C1 segment of cervical spinal cord (tissue), 14 donors: ENCODE measurements around the gene ACP5.

Experiments used
- DNase-seq, 14 donors: peaks; one replicate each; lab custom pipeline; 2025; lab: John Stamatoyannopoulos, UW

Gene ACP5

DNA sequence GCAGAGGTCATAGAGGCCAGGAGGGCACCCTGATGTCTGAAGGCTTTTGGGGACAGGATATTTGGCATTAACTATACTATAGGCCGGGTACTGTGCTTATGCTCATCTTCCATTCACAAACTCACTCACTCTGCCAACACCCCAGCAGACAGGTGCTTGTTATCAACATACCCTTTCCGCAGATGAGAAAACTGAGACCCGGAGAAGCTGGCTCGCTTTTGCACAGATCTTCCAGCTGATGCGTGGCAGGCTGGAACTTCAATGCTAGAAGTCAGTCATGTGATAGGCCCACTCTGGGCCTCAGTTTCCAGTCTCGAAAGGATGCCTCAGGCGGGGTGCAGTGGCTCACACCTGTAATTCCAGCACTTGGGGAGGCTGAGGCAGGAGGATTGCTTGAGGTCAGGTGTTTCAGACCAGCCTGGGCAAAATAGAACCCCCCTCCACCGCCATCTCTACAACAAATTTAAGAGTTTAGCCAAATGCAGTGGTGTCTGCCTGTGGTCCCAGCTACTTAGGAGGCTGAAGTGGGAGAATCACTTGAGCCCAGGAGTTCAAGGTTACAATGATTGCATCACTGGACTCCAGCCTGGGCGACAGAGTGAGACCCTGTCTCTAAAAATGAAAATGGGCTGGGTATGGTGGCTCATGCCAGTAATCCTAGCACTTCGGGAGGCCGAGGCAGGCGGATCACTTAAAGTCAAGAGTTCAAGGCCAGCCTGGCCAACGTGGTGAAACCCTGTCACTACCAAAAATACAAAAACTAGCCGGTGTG is 29.3 kb downstream of the ACP5 start:
- no peak for DNase-seq

DNA sequence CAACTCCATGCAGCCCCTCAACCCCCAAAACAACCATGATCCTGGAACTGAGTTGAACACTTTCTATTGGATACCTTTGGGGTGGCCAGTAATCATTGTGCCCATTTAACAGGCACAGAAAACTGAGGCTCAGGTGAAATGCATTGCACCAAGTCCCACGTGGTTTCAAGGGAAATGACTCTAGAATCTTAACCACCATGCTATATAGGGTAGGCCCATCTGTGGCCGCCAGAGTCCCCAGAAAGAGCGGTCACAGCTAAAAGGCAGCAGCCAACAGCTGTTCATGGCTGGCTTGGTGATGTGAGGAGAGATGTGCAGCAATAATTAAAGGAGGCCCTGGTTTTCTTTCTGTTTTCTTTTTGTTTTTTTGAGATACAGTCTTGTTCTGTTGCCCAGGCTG is 36.2 kb downstream of the ACP5 start:
- DNase-seq: no peak

DNA sequence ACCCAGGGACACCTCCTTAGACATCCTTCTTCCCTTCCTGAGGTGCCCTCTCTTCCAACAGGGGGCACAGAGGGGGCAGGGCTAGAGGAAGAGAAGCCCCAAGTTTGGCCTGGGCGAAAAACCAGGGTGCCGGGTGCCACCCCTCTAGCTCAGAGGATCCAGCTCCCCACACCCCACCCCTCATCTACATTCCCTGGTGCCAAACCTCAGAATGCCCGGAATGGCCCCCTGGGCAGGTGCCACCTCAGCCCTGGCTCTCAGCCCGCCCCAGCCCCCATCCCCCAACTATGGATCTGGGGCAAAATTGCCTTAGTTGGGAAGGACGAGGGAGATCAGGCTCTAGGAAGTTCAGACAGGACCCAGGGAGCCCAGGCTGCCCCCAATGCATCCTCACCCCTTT is 36.8 kb downstream of the ACP5 start:
- no peak for DNase-seq

DNA sequence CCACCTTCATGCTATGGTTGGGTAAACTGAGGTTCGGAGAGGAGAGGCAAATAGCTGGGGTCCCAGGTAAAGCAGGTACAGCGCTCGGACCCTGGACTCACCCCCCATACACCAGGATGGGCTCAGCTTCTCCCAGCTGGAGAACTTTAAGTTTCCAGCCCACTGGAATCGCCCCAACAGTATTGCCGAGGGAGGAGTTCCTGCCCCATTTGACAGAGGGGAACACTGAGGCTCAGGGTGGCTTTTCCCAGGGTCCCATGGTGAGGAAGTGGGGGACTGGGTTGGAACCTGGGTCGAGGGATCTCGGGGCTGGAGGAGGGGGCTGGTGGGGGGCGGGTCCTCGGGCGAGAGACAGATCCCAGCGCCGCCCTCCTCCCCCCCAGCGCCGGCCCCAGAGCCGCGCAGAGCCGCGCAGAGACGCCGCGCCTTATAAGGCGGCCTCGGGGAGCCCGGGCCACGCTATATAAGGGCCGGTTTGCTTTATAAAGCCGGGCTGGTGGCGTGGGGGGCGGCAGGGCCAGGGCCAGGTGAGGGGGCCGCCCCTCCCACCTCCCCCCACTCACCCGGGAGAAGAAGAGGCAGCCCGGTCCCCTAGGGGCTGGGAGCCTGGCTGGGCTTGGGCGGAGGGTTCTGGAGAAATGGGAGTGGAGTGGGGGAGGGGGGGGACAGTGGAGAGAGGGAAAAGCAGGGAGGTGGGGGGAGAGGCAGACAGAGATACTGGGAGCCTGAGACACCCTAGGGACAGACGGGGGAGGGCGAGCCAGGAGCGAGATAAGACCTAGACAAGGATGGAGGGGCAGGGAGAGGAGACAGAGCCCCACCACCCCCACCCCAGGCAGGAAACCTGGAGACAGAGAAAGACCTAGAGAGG is 37.7 kb downstream of the ACP5 start:
- DNase-seq: no peak

DNA sequence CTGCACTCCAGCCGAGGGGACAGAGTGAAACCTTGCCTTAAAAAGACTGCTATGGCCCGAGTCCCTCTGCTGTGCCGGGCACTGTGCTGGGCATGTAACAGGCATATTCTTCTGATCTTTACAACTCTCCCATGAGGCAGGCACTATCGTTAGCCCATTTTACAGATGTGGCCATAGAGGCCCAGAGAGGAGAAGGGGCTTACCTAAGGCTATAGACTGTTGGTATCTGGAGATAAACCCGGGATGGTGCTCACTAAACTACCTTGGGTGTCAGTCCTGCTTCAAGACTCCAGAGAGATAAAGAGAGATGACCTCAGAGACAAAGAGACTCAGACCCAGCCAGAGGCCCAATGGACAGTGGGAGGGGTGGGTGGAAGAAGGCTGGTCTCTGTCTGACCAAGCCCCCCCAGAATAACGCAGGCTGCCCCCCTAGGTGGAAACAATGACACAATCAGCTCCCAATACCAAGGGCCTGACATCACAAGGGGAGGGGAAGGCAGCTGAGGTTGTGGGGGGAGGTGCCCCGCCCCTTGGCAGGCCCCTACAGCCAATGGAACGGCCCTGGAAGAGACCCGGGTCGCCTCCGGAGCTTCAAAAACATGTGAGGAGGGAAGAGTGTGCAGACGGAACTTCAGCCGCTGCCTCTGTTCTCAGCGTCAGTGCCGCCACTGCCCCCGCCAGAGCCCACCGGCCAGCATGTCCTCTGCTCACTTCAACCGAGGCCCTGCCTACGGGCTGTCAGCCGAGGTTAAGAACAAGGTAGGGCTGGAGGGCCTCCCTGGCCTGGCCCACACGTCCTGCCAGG is 39.0 kb downstream of the ACP5 start, which contains the start of gene CNN1:
Gene CNN1 (plus strand): TSS at position 620 of the 805 bp plus-strand sequence. CDS start 77 bp downstream, at position 697.
- no peak for DNase-seq

DNA sequence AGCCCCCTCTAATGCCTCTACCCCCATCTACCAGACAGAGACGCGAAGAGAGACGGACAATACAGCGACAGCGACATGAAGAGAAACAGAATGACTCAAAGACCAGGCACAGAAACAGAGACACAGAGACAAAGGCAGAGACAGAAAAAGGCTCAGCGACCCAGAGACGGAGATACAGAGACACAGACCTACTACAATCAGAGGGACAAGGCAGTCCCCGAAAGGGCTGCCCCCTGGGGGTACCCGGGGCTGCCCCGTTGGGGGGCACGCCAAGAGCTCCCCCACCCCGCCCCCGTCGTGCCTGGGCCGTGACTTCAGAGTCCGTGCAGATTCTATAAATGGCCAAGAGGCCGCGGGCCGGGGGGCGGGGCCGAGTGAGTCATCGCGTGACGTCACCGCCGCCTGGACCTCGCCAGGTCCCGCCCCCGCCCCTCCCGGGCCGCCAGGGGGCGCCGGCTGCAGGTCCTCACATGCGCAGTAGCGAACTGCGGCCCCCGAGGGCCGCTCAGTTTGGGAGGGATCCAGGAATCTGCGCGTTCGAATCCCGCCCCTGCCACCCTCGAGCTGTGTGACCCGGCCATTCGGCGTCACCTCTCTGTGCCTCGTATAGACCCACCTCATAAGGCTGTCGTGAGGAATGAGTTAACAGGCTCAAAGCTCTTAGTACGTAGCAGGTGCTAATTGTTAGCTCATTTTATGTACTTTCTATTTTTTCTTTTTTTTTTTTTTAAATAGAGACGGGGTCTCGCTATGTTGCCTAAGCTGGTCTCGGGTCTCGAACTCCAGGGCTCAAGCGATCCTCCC is 41.5 kb downstream of the ACP5 start:
- DNase-seq: peak in 13 of 14 donors; percentile 27 to 86 (median 76)

DNA sequence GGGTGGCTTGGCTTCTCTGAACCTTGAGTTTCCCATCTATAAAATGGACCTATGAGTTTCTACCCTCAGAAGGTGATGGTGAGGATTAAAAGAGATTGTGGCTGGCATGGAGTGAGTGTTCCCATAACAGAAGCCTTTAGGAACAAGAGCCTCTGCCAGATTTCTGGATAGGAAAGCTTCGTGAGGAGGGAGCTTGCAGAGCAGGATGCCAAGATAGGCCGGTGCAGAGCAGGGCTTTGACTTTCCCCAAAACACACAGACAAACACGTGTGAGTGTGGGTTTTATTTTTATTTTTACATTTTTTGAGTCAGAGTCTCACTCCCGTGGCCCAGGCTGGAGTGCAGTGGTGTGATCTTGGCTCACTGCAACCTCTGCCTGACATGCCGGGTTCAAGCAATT is 42.5 kb downstream of the ACP5 start:
- no peak for DNase-seq

DNA sequence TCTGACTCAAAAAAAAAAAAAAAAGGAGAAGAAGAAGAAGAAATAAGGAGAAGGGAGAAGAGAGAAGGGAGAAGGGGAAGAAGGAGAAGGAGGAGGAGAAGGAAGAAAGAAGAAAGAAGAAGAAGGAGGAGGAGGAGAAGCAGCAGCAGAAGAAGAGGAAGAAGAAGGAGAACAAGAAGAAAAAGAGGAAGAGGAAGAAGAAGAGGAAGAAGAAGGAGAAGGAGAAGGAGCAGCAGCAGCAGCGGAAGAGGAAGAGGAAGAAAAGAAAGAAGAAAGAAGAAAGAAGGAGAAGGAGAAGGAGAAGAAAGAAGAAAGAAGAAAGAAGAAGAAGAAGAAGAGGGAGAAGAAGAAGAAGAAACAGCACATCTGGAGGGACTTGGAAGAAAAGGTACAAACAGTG is 42.9 kb downstream of the ACP5 start:
- no peak for DNase-seq

DNA sequence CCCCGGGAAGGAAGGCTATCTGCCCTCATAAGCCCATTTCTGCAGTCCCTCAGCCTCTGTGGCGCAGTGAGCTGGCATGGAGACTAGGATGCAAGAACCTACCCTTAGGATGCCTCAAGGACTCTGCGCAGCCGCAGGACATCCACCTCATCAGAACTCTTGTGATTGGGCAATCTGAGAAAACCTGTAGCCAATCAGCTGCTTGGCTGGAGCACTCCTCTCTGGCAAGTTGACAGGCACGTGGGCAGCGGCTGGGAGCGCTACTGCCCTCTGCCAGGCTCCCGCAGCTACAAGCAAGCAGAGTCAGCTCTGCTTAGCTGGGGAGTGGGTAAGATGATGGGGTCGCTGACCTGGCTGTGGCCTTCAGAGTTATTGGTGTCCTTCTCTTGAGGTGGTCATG is 47.0 kb downstream of the ACP5 start:
- DNase-seq: peak; percentile 6 to 96 (median 78)

DNA sequence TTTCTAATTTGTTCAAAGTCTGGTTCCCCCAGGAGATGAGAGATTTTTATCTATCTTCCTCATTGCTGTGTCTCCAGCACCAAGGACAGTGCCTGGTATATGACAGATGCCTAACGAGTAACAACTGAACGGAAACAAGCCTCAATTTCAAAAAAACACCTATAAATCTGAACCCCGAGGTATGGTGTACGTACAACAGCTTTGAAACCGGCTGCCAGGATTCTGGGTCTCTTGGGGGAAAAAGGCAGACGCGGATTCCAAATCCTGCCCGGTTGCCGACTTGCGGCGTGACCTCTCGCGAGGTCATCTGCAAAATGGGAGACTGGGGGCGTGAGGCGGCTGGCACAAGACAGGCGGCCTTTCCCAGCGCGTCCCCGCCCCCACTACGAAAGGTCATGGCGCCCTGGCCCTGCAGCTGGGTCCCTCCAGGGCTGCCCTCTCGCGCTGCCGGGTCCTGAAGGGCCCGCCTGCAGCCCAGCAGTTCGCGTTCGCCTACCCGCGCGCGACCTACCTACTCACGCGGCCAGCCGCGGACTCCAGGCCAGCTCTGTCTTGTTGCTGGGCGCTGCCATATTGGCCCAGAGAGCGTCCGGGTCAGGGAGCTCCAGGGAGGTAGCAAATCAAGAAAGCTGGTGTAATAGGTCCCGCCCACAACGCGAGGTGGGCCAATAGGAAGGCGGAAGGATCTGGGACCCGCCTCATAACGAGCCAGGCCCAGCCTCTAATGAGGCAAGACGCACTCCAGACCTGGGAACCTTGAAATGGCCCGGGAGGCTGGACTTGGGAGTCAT is 48.7 kb downstream of the ACP5 start, which contains the start of gene ECSIT:
Gene ECSIT (minus strand): TSS at position 584 of the 791 bp plus-strand sequence. CDS start 9,964 bp downstream, outside the sequence.
- DNase-seq: peak; percentile 75 to 97 (median 90)
